ENCODE data around the gene IFNG-AS1.

IFNG-AS1 gene

GRCh38 chr12:67964456-67964855 is 24.8 kb upstream of the IFNG-AS1 start:
- Histone ChIP-seq H3K4me1 (ENCODE audit: insufficient read depth, low read length, severe bottlenecking) (peaks cover 10% of the 10 kb centered on the region), H3K9ac (ENCODE audit: low read length) (no peak overlapping the region), H3K9me3 (ENCODE audit: low read length) (no peaks in the 10 kb centered on the region), H3K27ac (ENCODE audit: low read depth, low read length, poor library complexity, severe bottlenecking) (no peak overlapping the region), H3K4me3 (ENCODE audit: low read depth, low read length, poor library complexity, severe bottlenecking) (no peak overlapping the region), H2AFZ (ENCODE audit: low read length) (no peak overlapping the region), H3K27me3 (ENCODE audit: insufficient read depth, low read length) (no peaks in the 10 kb centered on the region; the same call in 1 of the 2 replicates), H3F3A (ENCODE audit: insufficient read depth, low read length) (no peaks in the 10 kb centered on the region), H3K36me3 (ENCODE audit: insufficient read depth, low read length) (no peaks in the 10 kb centered on the region), H3K9me2 (ENCODE audit: low read depth, low read length) (no peaks in the 10 kb centered on the region), H3K4me2 (ENCODE audit: low read length) (no peak overlapping the region), H3K79me2 (ENCODE audit: insufficient read depth, low read length) (no peaks in the 10 kb centered on the region), H4K20me1 (ENCODE audit: insufficient read depth, low read length) (no peaks in the 10 kb centered on the region)
- no peak for TF ChIP-seq EZH2 (IDR thresholded peaks at IDR 0.05; ENCODE audit: borderline replicate concordance, low read length)
- TF ChIP-seq, protein P1, sequence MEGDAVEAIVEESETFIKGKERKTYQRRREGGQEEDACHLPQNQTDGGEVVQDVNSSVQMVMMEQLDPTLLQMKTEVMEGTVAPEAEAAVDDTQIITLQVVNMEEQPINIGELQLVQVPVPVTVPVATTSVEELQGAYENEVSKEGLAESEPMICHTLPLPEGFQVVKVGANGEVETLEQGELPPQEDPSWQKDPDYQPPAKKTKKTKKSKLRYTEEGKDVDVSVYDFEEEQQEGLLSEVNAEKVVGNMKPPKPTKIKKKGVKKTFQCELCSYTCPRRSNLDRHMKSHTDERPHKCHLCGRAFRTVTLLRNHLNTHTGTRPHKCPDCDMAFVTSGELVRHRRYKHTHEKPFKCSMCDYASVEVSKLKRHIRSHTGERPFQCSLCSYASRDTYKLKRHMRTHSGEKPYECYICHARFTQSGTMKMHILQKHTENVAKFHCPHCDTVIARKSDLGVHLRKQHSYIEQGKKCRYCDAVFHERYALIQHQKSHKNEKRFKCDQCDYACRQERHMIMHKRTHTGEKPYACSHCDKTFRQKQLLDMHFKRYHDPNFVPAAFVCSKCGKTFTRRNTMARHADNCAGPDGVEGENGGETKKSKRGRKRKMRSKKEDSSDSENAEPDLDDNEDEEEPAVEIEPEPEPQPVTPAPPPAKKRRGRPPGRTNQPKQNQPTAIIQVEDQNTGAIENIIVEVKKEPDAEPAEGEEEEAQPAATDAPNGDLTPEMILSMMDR (IDR thresholded peaks at IDR 0.05; ENCODE audit: low read length), result no peak

GRCh38 chr12:67966560-67966959 is 22.7 kb upstream of the IFNG-AS1 start:
- Histone ChIP-seq H3K4me1 (ENCODE audit: insufficient read depth, low read length, severe bottlenecking) (peaks cover 10% of the 10 kb centered on the region), H3K4me2 (ENCODE audit: low read length) (peak overlapping the region; percentile 13; the same call in 1 of the 2 replicates), H3K9me2 (ENCODE audit: low read depth, low read length) (no peaks in the 10 kb centered on the region), H3K4me3 (ENCODE audit: low read depth, low read length, poor library complexity, severe bottlenecking) (no peak overlapping the region), H3F3A (ENCODE audit: insufficient read depth, low read length) (no peaks in the 10 kb centered on the region), H3K27ac (ENCODE audit: low read depth, low read length, poor library complexity, severe bottlenecking) (no peak overlapping the region), H3K79me2 (ENCODE audit: insufficient read depth, low read length) (no peaks in the 10 kb centered on the region), H3K9ac (ENCODE audit: low read length) (no peak overlapping the region), H4K20me1 (ENCODE audit: insufficient read depth, low read length) (no peaks in the 10 kb centered on the region), H2AFZ (ENCODE audit: low read length) (no peak overlapping the region), H3K27me3 (ENCODE audit: insufficient read depth, low read length) (no peaks in the 10 kb centered on the region), H3K9me3 (ENCODE audit: low read length) (no peaks in the 10 kb centered on the region), H3K36me3 (ENCODE audit: insufficient read depth, low read length) (no peaks in the 10 kb centered on the region)
- no peak for TF ChIP-seq EZH2 (IDR thresholded peaks at IDR 0.05; ENCODE audit: borderline replicate concordance, low read length)
- TF ChIP-seq, protein P1 (IDR thresholded peaks at IDR 0.05; ENCODE audit: low read length), result no peak

- H3K4me3 ChIP-seq (ENCODE audit: low read depth, low read length, poor library complexity, severe bottlenecking), result no peak overlapping the region
- H3K4me2 ChIP-seq (ENCODE audit: low read length), result no peak overlapping the region
- no peaks in the 10 kb centered on the region for H3K36me3 ChIP-seq (ENCODE audit: insufficient read depth, low read length)
- TF ChIP-seq, protein P1 (IDR thresholded peaks at IDR 0.05; ENCODE audit: low read length), result no peak
- TF ChIP-seq EZH2 (IDR thresholded peaks at IDR 0.05; ENCODE audit: borderline replicate concordance, low read length), result no peak
- H3K27me3 ChIP-seq (ENCODE audit: insufficient read depth, low read length), result no peaks in the 10 kb centered on the region
- no peak overlapping the region for H3K27ac ChIP-seq (ENCODE audit: low read depth, low read length, poor library complexity, severe bottlenecking)
- no peaks in the 10 kb centered on the region for H3K79me2 ChIP-seq (ENCODE audit: insufficient read depth, low read length)
- H3K4me1 ChIP-seq (ENCODE audit: insufficient read depth, low read length, severe bottlenecking), result peaks cover 10% of the 10 kb centered on the region
- H3K9ac ChIP-seq (ENCODE audit: low read length), result no peak overlapping the region
- H3F3A ChIP-seq (ENCODE audit: insufficient read depth, low read length), result no peaks in the 10 kb centered on the region
- H4K20me1 ChIP-seq (ENCODE audit: insufficient read depth, low read length), result no peaks in the 10 kb centered on the region
- no peaks in the 10 kb centered on the region for H3K9me3 ChIP-seq (ENCODE audit: low read length)
- H3K9me2 ChIP-seq (ENCODE audit: low read depth, low read length), result no peaks in the 10 kb centered on the region
- no peak overlapping the region for H2AFZ ChIP-seq (ENCODE audit: low read length)
Measured at GRCh38 chr12:67968321-67968720, 20.9 kb upstream of the IFNG-AS1 start.

Measured in OCI-LY1 (cell line).